ENCODE data around the gene SGF29.
"Not testable (repeated sequence)": the region's sequence is repeated elsewhere in the genome, so short reads cannot be mapped to it uniquely, and the experiment has no call there.

DNA sequence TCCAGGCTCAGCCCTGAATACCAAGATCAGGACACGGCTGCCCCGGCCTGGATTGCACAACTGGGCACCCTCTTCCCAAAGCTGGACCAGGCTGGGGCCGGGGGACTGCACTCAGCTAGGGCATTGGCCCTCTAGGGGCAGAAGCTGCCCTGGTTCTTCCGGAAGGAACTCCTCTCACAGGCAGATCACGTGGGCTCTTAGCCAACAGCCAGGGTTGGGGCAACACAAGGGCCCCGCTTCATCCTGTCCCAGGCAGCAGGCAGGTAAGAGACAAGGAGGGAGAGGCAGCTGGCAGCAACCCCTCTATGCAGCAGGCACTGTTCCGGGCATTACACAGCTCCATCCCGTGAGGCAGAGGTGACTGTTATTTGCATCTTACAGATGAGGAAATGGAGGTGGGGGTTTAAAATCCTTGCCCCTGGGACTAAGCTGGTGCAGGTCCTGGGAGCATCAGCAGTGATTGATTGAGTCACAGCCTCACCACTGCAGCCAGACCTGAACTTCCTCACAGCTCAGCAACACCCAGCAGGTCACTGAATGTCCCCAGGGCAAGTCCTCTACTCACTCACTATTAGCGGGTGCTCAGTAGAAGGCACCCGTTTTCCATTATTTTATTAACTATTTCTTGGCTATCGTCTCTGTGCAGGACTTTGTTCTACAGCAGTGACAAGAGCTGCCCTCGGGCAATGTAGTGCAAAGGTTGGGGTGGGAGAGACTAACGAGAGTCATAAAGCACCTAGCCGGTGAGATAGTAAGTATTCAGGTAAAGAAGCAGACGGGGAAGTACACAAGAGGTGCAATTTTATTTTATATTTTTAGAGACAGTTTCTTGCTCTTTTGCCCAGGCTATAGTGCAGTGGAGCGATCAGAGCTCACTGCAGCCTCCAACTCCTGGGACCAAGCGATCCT lies 45.9 kb downstream of the SGF29 start:
- not testable (repeated sequence) for TF ChIP-seq POLR2A (IDR thresholded peaks at IDR 0.05; ENCODE audit: low read depth, low read length); CEBPB (IDR thresholded peaks at IDR 0.05; ENCODE audit: low read depth, low read length); CHD1 (IDR thresholded peaks at IDR 0.05; ENCODE audit: low read depth, low read length); MXI1 (IDR thresholded peaks at IDR 0.05; ENCODE audit: borderline replicate concordance, low read depth, low read length); SMC3 (IDR thresholded peaks at IDR 0.05; ENCODE audit: low read depth, low read length); BHLHE40 (IDR thresholded peaks at IDR 0.05; ENCODE audit: low read depth, low read length); NFE2L2 (IDR thresholded peaks at IDR 0.05; ENCODE audit: low read depth, low read length); RCOR1 (IDR thresholded peaks at IDR 0.05; ENCODE audit: insufficient replicate concordance, low read length)
- TF ChIP-seq, protein P1, sequence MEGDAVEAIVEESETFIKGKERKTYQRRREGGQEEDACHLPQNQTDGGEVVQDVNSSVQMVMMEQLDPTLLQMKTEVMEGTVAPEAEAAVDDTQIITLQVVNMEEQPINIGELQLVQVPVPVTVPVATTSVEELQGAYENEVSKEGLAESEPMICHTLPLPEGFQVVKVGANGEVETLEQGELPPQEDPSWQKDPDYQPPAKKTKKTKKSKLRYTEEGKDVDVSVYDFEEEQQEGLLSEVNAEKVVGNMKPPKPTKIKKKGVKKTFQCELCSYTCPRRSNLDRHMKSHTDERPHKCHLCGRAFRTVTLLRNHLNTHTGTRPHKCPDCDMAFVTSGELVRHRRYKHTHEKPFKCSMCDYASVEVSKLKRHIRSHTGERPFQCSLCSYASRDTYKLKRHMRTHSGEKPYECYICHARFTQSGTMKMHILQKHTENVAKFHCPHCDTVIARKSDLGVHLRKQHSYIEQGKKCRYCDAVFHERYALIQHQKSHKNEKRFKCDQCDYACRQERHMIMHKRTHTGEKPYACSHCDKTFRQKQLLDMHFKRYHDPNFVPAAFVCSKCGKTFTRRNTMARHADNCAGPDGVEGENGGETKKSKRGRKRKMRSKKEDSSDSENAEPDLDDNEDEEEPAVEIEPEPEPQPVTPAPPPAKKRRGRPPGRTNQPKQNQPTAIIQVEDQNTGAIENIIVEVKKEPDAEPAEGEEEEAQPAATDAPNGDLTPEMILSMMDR (conservative IDR thresholded peaks at IDR 0.05; ENCODE audit: low read depth, low read length), result not testable (repeated sequence)
- TF ChIP-seq, protein P2, sequence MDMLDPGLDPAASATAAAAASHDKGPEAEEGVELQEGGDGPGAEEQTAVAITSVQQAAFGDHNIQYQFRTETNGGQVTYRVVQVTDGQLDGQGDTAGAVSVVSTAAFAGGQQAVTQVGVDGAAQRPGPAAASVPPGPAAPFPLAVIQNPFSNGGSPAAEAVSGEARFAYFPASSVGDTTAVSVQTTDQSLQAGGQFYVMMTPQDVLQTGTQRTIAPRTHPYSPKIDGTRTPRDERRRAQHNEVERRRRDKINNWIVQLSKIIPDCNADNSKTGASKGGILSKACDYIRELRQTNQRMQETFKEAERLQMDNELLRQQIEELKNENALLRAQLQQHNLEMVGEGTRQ (IDR thresholded peaks at IDR 0.05; ENCODE audit: low read depth, low read length), result not testable (repeated sequence)

Data from IMR-90 (cell line).